HepG2 (cell line): ENCODE measurements around the gene CLIP2. TPM values are rescaled to one million over a fixed set of nuclear protein-coding genes. Genes with fewer than 3 reads are reported as not detected.

Experiments used
- ATAC-seq: fragments of 200-7000 bp; cut with Tn5 transposase; 3 replicates; pipeline ENCODE4 v1.9.1; 2020; ENCODE audit warnings: mild to moderate bottlenecking, moderate library complexity
- BruUV-seq: library from RNA; stranded (reverse); fragments of 400-500 nt; replicated peaks from 2 replicates; lab custom pipeline; 2021; lab: Mats Ljungman, UMichigan
- CTCF ChIA-PET: fragments of 300-600 bp; formaldehyde crosslinking; extraction: SDS; loops from one replicate; lab custom pipeline; 2021; ENCODE audit warnings: low total read pairs, inconsistent platforms, low intra/inter-chr PET ratio; lab: Yijun Ruan, JAX
- POLR2A ChIA-PET: fragments of 350-600 bp; sonication (Branson Sonifier 250); formaldehyde crosslinking; loops from one replicate; lab custom pipeline; 2020; ENCODE audit warnings: antibody characterized with exemption, inconsistent platforms; lab: Yijun Ruan, JAX
- DNase-seq: peaks from one replicate; pipeline ENCODE4 v3.0.0-alpha.2; 2015; ENCODE audit warnings: low spot score
- FAIRE-seq: peaks from 3 replicates; lab custom pipeline; 2011; peaks lifted over from hg19 to GRCh38; lab: Jason Lieb, UNC
- H2AFZ ChIP-seq: one replicate; pipeline ENCODE4 v1.6.1; 2011; ENCODE audit warnings: low read length, inconsistent platforms
- H3K27ac ChIP-seq: fragments of 300-600 bp; 3 replicates; pipeline ENCODE4 v1.8.0; 2011; ENCODE audit warnings: mixed run types, mild to moderate bottlenecking, mixed read lengths, low read length, inconsistent platforms; ENCODE audit not compliant: insufficient read depth; ENCODE audit errors: extremely low read length
- H3K27me3 ChIP-seq, 2 experiments: fragments of 200-600 bp in 1 of 2; 2 replicates in 1 of 2; 3 replicates in 1 of 2; pipeline versions ENCODE4 v1.6.0 to v1.8.0; 2011; ENCODE audit warnings: low read length in 2 of 2, mild to moderate bottlenecking in 2 of 2, moderate library complexity in 2 of 2, inconsistent platforms in 1 of 2; ENCODE audit not compliant: insufficient read depth in 2 of 2, control insufficient read depth in 1 of 2
- H3K36me3 ChIP-seq, 2 experiments: fragments of 200-600 bp in 1 of 2; replicated peaks in 1 of 2; 2 replicates in 1 of 2; 3 replicates in 1 of 2; pipeline versions ENCODE4 v1.5.1 to v1.8.0; 2011; ENCODE audit warnings: low read length in 2 of 2, inconsistent platforms in 1 of 2; ENCODE audit not compliant: insufficient read depth in 2 of 2, control insufficient read depth in 1 of 2
- H3K4me1 ChIP-seq: 2 replicates; pipeline ENCODE4 v1.5.1; 2012; ENCODE audit warnings: low read length, inconsistent platforms; ENCODE audit not compliant: insufficient read depth
- H3K4me2 ChIP-seq: 2 replicates; pipeline ENCODE4 v1.6.0; 2011; ENCODE audit warnings: low read depth, low read length, inconsistent platforms
- H3K4me3 ChIP-seq, 3 experiments: fragments of 200-600 bp in 1 of 3; sonication (generic), shearing (Covaris generic) in 1 of 3; replicated peaks in 1 of 3; 2 replicates each; pipeline ENCODE4 v1.5.1; 2011 to 2016; ENCODE audit warnings: low read length in 3 of 3, inconsistent platforms in 2 of 3, low read depth in 2 of 3, mild to moderate bottlenecking in 2 of 3, control low read depth in 1 of 3, mixed read lengths in 1 of 3; ENCODE audit not compliant: insufficient read depth in 1 of 3
- H3K79me2 ChIP-seq: one replicate; pipeline ENCODE4 v1.6.1; 2011; ENCODE audit warnings: low read length, inconsistent platforms; ENCODE audit not compliant: insufficient read depth
- H3K9ac ChIP-seq: 2 replicates; pipeline ENCODE4 v1.6.0; 2011; ENCODE audit warnings: mild to moderate bottlenecking, low read depth, low read length, inconsistent platforms; ENCODE audit not compliant: insufficient read depth
- H3K9me3 ChIP-seq: 2 replicates; pipeline ENCODE4 v1.5.1; 2012; ENCODE audit warnings: mild to moderate bottlenecking, low read length
- H4K20me1 ChIP-seq: 2 replicates; pipeline ENCODE4 v1.6.0; 2011; ENCODE audit warnings: inconsistent platforms, mild to moderate bottlenecking, low read length, moderate library complexity; ENCODE audit not compliant: insufficient read depth
- CENPBD1 ChIP-seq: sonication (generic); formaldehyde crosslinking; IDR thresholded peaks from 2 replicates; pipeline ENCODE4 v1.8.0; 2022; ENCODE audit warnings: missing genetic modification reagents, low read depth, mild to moderate bottlenecking, borderline replicate concordance
- FOSL2 ChIP-seq: sonication (generic); formaldehyde crosslinking; IDR thresholded peaks from 2 replicates; pipeline ENCODE4 v1.4.0; 2020; ENCODE audit warnings: missing genetic modification reagents
- KIAA2018 ChIP-seq: sonication (generic); formaldehyde crosslinking; IDR thresholded peaks from 2 replicates; pipeline ENCODE4 v1.5.0; 2020; ENCODE audit warnings: mild to moderate bottlenecking, missing genetic modification reagents, borderline replicate concordance
- SNAI1 ChIP-seq: sonication (generic); formaldehyde crosslinking; IDR thresholded peaks from 2 replicates; pipeline ENCODE4 v1.5.0; 2020; ENCODE audit warnings: mild to moderate bottlenecking, missing genetic modification reagents, borderline replicate concordance
- TSC22D2 ChIP-seq: sonication (generic); formaldehyde crosslinking; IDR thresholded peaks from 2 replicates; pipeline ENCODE4 v1.5.1; 2020; ENCODE audit warnings: missing genetic modification reagents, mild to moderate bottlenecking, borderline replicate concordance
- ZNF775 ChIP-seq: sonication (generic); formaldehyde crosslinking; IDR thresholded peaks from 2 replicates; pipeline ENCODE4 v1.4.0; 2020; ENCODE audit warnings: missing genetic modification reagents, mild to moderate bottlenecking, moderate library complexity, borderline replicate concordance
- whole genome bisulfite sequencing: methylation state at CpG from one replicate; pipeline ENCODE4 v1.1.6; 2017; ENCODE audit warnings: low lambda C conversion rate; 5-methylcytosine and 5-hydroxymethylcytosine counted together
- in situ Hi-C: cut with HindIII; loops from 2 replicates; pipeline ENCODE4 v1.10.0; 2017; ENCODE audit warnings: low pct_unique_long_range_greater_than_20kb; ENCODE audit not compliant: extremely low pct_ligation_motif_present
- intact Hi-C: fragments of 100-400 bp; cut with micrococcal nuclease; formaldehyde crosslinking; loops from one replicate; pipeline ENCODE4 v1.10.0; 2022; ENCODE audit not compliant: unreplicated experiment
- polyA plus RNA-seq, 8 experiments: library from polyadenylated mRNA; depleted of rRNA in 3 of 8; stranded (reverse) in 7 of 8; unstranded in 1 of 8; fragments of >200 nt; fragmentation: Illumina TruSeq in 4 of 8; extraction: Trizol in 4 of 8; gene quantifications; 2 replicates each; pipeline versions ENCODE4 v1.2.1 to v1.2.3, GENCODE V29; 2011 to 2016; ENCODE audit warnings: low read depth in 4 of 8, missing spikeins in 1 of 8, mixed read lengths in 1 of 8; ENCODE audit not compliant: insufficient read depth in 1 of 8
- total RNA-seq, 5 experiments: library from RNA; depleted of rRNA; stranded (reverse); fragments of >200 nt; fragmentation: Illumina TruSeq; extraction: Trizol; gene quantifications; 2 replicates each; pipeline ENCODE4 v1.2.3, GENCODE V29; 2016; ENCODE audit warnings: low read depth in 1 of 5

CLIP2 gene
- total and polyA plus RNA-seq, 2 of the 13 experiments (the other 11 are each of a cell fraction or from before 2014, with no cell fraction given) = 6.5 to 17.4 TPM

GRCh38 chr7:74388880-74389415, 99.7 kb downstream of the CLIP2 start:
- Histone ChIP-seq H3K27ac (no peak overlapping the region), H3K79me2 (no peaks in the 10 kb centered on the region), H3K27me3 (no peaks in the 10 kb centered on the region), H3K36me3 (peaks cover 3 to 17% of the 10 kb centered on the region in 2 experiments; a peak in 3 of 5 replicates), H4K20me1 (no peaks in the 10 kb centered on the region), H3K9me3 (no peaks in the 10 kb centered on the region), H3K4me2 (no peak overlapping the region), H3K9ac (no peak overlapping the region), H3K4me3 (no peak overlapping the region), H2AFZ (no peak overlapping the region), H3K4me1 (peaks cover 15% of the 10 kb centered on the region)
- FAIRE-seq (no peak), ATAC-seq (no peak), DNase-seq (no peak)
- ChIA-PET POLR2A (no interaction called here), CTCF (no interaction called here)
- in situ Hi-C loops = no loop called here
- intact Hi-C loops = no loop called here
- 95% methylated on average over 20 of the region's 21 CpGs for WGBS
- no TSS peak for BruUV-seq
- TF ChIP-seq SNAI1 (CRISPR knock-in tag) (no peak), FOSL2 (CRISPR knock-in tag) (no peak), TSC22D2 (CRISPR knock-in tag) (no peak), ZNF775 (CRISPR knock-in tag) (no peak), KIAA2018 (CRISPR knock-in tag) (no peak), CENPBD1 (CRISPR knock-in tag) (no peak)
